GM13977 (cell line): Measurements from ENCODE around the gene SPRYD3.

Experiments
- DNase-seq: peaks from one replicate; pipeline ENCODE4 v3.0.0; 2012; ENCODE audit warnings: low spot score
- CTCF ChIP-seq: IDR thresholded peaks from 2 replicates; pipeline ENCODE4 v1.5.1; 2012; ENCODE audit warnings: mild to moderate bottlenecking, control low read depth; ENCODE audit not compliant: insufficient read depth; ENCODE audit errors: extremely low read depth, missing control alignments
- in situ Hi-C: fragments of 300-500 bp; cut with MboI; formaldehyde crosslinking; loops from one replicate; pipeline ENCODE4 v1.12.0; 2022; ENCODE audit warnings: low sequenced_read_pairs, low pct_unique_long_range_greater_than_20kb, mixed read lengths, inconsistent platforms; ENCODE audit not compliant: unreplicated experiment

Gene SPRYD3

DNA sequence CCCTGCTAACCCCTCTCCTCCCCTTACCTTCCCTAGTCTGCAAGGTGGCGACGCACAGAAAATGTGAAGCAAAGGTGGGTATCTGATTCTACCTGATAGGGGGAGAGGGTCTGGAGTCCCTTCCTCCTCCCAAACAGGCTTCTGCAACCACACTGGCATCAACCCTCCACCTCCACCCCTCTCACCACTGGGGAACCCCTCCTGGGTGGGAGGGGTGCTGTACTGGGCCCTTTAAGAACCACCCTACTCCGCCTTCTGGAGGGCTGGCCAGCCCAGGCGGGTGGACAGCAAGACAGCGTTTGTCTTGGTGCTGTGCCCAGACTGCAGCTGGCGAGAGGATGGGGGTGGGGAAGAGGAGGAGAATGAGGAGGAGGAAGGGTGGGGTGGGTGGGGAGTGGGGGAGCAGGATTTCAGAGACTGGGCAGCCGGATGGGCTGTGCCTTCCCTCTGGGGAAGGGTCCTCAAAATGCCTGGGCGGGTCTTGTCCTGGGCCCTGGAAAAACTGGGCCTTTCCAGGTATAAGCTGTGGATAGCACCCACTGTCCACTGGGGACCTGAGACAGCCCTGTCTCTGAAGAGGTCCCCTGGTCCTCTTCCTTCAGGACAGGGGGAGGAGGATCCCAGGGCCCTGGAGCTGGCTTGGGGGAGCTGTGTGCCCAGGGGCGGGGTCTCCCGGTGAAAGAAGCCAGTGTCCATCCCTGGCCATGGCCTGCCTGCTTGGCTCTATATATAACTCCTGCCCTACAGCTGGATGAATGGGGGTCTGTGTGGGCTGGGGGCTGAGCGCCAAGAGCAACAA, 26.6 kb downstream of the SPRYD3 start:
- TF ChIP-seq CTCF, result no peak
- in situ Hi-C loops, result no loop called here
- no peak for DNase-seq

- in situ Hi-C loops, result no loop called here
- TF ChIP-seq CTCF, result no peak
- DNase-seq, result no peak
Observed at GRCh38 chr12:53051881-53052412, 27.2 kb downstream of the SPRYD3 start.

DNA sequence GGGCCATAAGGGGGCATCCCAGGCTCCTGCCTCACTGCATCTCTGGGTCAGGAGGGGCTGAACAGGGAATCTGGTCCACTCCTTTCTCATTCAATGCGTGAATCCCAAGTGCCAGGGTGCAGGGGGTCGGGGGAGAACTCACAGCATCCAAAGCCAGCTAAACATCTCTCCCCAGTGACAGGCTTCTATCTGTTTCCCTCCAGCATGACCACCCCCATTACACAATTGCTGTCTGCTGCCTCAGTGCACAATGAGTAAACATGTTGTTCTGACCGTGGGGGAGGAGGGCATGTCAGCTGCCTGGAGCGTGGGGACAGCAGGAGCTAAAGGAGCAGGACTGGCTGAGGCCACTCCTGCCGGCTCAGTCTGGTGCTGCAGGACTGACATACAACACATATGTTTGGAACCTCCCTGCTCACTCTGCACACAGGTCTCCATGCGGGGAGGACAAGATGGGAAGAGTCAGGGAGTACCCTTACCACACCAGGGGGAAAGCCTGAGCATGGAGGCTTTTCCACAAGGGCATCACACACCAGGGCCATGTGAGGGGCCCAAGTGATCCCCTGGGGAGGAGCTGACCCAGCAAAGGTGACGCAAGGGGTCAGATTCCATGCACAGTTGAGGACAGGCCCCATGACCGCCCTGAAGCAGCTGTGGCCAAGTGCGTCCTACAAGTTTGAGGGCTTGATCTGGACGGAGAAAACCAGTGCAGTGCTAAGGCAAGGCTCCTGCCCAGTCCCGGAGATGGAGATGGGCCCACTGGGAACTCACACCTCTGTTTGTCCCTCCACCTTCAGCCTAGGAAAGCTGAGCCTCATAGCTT, 27.9 kb downstream of the SPRYD3 start:
- DNase-seq, result no peak
- in situ Hi-C loops, result no loop called here
- TF ChIP-seq CTCF, result no peak

GRCh38 chr12:53050426-53051057, 28.6 kb downstream of the SPRYD3 start:
- no peak for TF ChIP-seq CTCF
- in situ Hi-C loops, result no loop called here
- no peak for DNase-seq

- DNase-seq, result no peak
- no peak for TF ChIP-seq CTCF
- in situ Hi-C loops, result no loop called here
Observed at GRCh38 chr12:53049571-53050318, 29.4 kb downstream of the SPRYD3 start, which contains the start of gene TNS2. TNS2 (plus strand) TSS chr12:53050065; CDS start chr12:53050186, 121 bp downstream.

DNA sequence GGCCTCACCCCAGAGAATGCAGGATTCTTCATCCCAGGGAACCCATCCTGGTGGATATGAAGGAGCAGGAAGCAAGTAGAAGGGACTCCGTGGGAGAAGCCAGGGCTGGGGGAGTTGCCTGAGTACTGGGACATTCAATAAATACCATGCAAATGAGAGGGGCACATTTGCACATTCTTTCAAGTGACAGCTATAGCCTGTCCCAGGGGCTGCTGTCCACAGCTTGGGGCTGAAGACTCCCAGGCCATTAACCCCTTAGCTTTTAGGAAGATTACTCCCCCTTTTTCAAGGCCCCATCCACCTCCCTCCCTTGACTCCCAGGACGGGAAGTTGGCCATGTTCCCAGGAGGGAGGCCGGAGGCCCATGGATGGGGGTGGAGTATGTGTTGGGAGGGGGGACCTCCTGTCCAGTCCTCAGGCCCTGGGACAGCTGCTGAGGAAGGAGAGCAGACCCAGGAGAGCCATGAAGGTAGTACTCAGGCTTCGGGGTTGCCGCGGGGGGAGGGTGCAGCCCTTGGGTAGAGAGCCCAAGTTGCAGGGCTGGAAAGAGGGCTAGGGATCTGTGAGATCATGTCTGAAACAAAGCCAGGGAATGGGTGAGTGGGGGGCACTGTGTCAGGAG, 30.3 kb downstream of the SPRYD3 start:
- in situ Hi-C loops, result no loop called here
- no peak for DNase-seq
- TF ChIP-seq CTCF, result no peak
